ENCODE measurements around the gene PHYKPL.

- no peak for TF ChIP-seq BHLHE40 (IDR thresholded peaks at IDR 0.05; ENCODE audit: low read depth, low read length)
- no peak for TF ChIP-seq CTCF (conservative IDR thresholded peaks at IDR 0.05; ENCODE audit: low read depth, low read length)
- TF ChIP-seq POLR2A (IDR thresholded peaks at IDR 0.05; ENCODE audit: low read depth, low read length), result no peak
- TF ChIP-seq RAD21 (IDR thresholded peaks at IDR 0.05; ENCODE audit: low read length), result no peak
- no peak for TF ChIP-seq USF2 (IDR thresholded peaks at IDR 0.05; ENCODE audit: low read depth, low read length)
- TF ChIP-seq MAZ (IDR thresholded peaks at IDR 0.05; ENCODE audit: borderline replicate concordance, low read depth, low read length), result no peak
- no peak for TF ChIP-seq MXI1 (IDR thresholded peaks at IDR 0.05; ENCODE audit: borderline replicate concordance, low read depth, low read length)
- no peak for TF ChIP-seq CEBPB (IDR thresholded peaks at IDR 0.05; ENCODE audit: low read depth, low read length)
- no peak for TF ChIP-seq RFX5 (IDR thresholded peaks at IDR 0.05; ENCODE audit: low read depth, low read length)
Measured at GRCh38 chr5:178201221-178201926, 31.2 kb downstream of the PHYKPL start.

Data from IMR-90 (cell line).